NCI-H2029 treated with DMSO at 0.1 percent for 48 hours (cell line): ENCODE results near the gene TRIM27.
"Not testable (repeated sequence)": the region's sequence is repeated elsewhere in the genome, so short reads cannot be mapped to it uniquely, and the experiment has no call there.

Experiments
- DNase-seq: peaks from one replicate; lab custom pipeline; 2025; lab: John Stamatoyannopoulos, UW

TRIM27 gene

GRCh38 chr6:28943223-28943556 lies 19.4 kb upstream of the TRIM27 start:
- DNase-seq: peak; percentile 22

GRCh38 chr6:28941684-28942448 lies 18.1 kb upstream of the TRIM27 start:
- no peak for DNase-seq

GRCh38 chr6:28940858-28941683 lies 17.3 kb upstream of the TRIM27 start:
- peak; percentile 76 for DNase-seq

- no peak for DNase-seq
Measured at GRCh38 chr6:28940294-28940857, 16.6 kb upstream of the TRIM27 start.

- DNase-seq: no peak
Measured at GRCh38 chr6:28933069-28933468, 9.3 kb upstream of the TRIM27 start.

- DNase-seq: no peak
Measured at GRCh38 chr6:28929887-28930620, 6.3 kb upstream of the TRIM27 start.

GRCh38 chr6:28929339-28929738 lies 5.6 kb upstream of the TRIM27 start:
- DNase-seq: not testable (repeated sequence)

GRCh38 chr6:28927846-28928245 lies 4.1 kb upstream of the TRIM27 start:
- no peak for DNase-seq

GRCh38 chr6:28922821-28923317 lies 916 bp downstream of the TRIM27 start:
- DNase-seq: peak; percentile 45

- peak; percentile 37 for DNase-seq
Measured at GRCh38 chr6:28922004-28922820, 1.6 kb downstream of the TRIM27 start.

- DNase-seq: no peak
Measured at GRCh38 chr6:28920281-28920680, 3.5 kb downstream of the TRIM27 start.

- no peak for DNase-seq
Measured at GRCh38 chr6:28914941-28915340, 8.8 kb downstream of the TRIM27 start.

GRCh38 chr6:28910901-28911690 lies 12.7 kb downstream of the TRIM27 start:
- DNase-seq: no peak

GRCh38 chr6:28907394-28907793 lies 16.4 kb downstream of the TRIM27 start:
- DNase-seq: no peak

GRCh38 chr6:28906669-28907068 lies 17.1 kb downstream of the TRIM27 start:
- DNase-seq: no peak

- no peak for DNase-seq
Measured at GRCh38 chr6:28903686-28904085, 20.1 kb downstream of the TRIM27 start.

GRCh38 chr6:28901831-28902230 lies 22.0 kb downstream of the TRIM27 start:
- no peak for DNase-seq

- no peak for DNase-seq
Measured at GRCh38 chr6:28900577-28901256, 23.1 kb downstream of the TRIM27 start.

- DNase-seq: no peak
Measured at GRCh38 chr6:28898710-28898965, 25.1 kb downstream of the TRIM27 start.

- DNase-seq: peak; percentile 60
Measured at GRCh38 chr6:28897369-28897745, 26.4 kb downstream of the TRIM27 start.
